HG03571 (cell line): ENCODE results near the gene RBP3.

Experiments used
- ATAC-seq: cut with Tn5 transposase; IDR thresholded peaks from one replicate; pipeline ENCODE4 v1.9.1; 2021; ENCODE audit not compliant: unreplicated experiment

RBP3 gene

GRCh38 chr10:47356708-47357107 is 8.5 kb downstream of the RBP3 start:
- no peak for ATAC-seq

DNA sequence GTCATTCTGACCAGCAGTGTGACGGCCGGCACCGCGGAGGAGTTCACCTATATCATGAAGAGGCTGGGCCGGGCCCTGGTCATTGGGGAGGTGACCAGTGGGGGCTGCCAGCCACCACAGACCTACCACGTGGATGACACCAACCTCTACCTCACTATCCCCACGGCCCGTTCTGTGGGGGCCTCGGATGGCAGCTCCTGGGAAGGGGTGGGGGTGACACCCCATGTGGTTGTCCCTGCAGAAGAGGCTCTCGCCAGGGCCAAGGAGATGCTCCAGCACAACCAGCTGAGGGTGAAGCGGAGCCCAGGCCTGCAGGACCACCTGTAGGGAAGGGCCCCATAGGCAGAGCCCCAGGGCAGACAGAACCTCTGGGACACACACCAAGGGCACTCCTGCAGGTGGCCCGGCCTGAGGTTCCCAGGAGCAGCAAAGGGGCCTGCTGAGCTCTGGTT is 9.0 kb downstream of the RBP3 start:
- ATAC-seq, result no peak

DNA sequence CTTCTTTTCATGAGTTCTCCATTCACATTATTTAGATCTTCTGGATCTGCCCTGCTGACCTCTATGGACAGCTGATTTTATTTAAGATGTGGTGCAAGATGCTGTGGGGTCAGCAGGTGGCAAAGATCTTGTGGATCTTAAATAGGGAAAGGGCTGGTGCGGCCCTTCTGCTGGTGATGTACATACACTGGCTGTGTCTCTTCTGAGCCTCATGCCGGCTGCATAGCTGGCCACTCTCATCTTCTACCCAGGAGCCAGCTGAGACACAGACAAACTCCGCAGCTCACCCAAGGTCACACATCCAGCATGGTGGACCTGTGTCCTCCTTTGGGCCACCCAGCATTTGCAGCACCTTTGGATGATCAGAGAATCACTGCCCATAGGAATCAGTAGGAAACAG is 9.7 kb downstream of the RBP3 start:
- no peak for ATAC-seq

DNA sequence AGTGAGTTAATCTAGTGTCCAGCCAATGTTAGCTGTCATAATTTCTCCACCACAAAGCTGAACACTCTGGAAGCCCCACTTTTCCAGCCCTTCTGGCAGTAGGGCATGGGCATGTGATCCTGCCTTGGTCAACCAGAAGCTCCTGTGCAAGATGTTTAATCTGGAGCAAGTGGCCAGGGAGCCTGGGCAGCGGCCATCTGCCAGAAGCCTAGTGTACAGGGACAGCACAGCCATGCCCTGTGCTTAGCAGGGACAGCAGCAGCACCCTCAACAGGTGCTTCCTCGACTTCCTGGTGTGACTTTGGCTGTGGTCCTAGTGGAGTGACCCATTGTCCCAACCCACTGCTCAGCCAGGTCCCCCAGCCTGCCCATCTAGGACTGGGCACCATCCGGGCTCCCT is 10.3 kb downstream of the RBP3 start:
- no peak for ATAC-seq

- ATAC-seq, result no peak
These were observed 10.9 kb downstream of the RBP3 start for GRCh38 chr10:47359101-47359500.

DNA sequence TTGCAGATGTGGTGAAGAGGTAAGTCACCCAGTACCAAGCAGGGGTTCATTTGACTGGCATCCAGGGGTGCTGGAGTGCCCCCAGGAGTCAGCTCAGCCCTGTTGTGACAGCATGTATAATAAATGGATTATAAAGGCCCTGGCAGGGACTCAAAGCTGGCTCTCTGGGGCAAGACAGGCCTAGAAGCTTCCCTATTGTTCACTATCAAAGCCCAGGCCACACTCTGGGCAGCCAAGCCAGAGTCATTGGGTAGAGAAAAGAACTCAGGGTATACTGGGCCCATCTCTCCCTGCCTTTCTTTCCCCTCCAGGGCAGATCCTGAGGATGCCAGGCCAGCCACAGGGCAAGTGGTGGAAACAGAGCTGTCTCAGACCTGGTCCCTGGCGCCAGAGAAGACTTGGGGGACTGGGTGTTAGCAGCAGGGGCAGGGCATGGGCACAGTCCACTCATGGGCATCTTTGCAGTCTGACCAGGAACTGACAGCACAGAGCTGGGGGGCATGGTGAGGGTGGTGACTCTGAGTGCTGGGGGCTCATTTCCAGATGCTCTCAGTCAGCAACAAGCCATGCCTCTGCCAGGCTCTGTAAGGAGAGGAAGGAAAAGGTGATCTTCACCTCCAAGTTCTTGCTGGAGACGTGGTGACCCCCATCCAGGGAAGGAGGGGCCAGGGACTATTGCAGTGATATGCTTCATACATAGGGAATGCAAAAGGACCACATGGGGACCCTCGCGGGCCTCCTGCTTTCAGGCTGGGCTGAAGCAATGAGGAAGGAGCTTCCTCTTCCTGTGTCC is 11.7 kb downstream of the RBP3 start:
- no peak for ATAC-seq

- no peak for ATAC-seq
These were observed 12.4 kb downstream of the RBP3 start for GRCh38 chr10:47360419-47361040.

- ATAC-seq, result no peak
These were observed 13.1 kb downstream of the RBP3 start for GRCh38 chr10:47361293-47361692.

DNA sequence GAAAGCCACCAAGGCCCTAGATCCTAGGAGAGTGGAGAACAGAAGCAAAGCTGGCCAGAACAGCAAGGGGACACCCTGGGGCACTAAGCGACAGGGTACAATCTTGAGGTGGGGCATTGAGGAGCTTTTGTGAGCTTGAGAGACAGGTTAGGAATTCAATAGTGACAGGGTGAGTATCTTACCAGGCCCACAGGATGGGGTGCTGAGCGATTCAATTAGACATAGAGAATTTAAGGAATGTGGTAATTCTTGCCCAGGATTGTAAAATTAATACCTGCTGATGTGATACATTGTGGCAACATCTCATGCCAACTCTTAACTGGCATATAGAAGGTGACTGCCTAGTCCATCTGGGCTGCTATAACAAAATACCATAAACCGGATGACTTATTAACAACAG is 14.0 kb downstream of the RBP3 start:
- no peak for ATAC-seq

DNA sequence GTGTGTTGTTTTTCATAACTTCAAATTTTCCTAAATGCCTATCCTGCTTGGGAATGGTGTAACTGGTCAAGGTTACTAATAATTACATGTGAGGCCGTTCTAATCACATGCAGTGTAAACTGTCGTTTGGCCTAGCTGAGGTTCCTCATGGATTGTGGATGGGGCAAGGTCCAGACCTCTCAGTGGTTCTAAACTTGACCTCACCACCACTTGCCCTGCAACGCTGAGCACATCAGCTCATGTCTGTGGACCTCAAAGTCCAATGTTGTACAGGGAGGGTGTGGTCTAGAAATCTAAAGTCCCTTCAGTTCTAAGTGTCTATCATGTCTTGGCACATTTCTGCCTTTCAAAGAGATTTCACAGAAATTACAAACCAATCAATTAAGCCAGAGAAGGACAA is 15.6 kb downstream of the RBP3 start:
- ATAC-seq, result no peak

GRCh38 chr10:47364366-47364765 is 16.2 kb downstream of the RBP3 start:
- ATAC-seq, result no peak

DNA sequence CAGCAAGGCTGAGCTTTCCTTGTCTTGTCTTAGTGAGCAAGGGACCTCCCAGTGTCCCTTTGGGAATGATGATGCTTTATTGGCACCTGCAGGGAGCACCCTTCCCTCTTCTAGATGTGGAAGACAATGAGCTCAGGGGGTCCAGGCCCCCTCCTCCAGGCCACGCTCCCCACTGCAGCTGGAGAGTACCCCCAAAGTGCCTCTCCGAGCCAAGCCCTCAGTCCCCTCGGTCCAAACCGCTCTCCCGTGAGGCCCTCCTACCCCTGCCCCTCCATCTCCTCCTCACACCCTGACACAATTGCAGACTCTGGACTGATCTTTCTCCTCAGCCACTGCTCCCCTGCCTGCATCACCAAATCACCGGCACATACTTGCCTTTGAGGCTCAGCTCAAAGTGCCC is 16.7 kb downstream of the RBP3 start:
- ATAC-seq, result no peak

GRCh38 chr10:47365431-47366180 is 17.4 kb downstream of the RBP3 start:
- no peak for ATAC-seq

DNA sequence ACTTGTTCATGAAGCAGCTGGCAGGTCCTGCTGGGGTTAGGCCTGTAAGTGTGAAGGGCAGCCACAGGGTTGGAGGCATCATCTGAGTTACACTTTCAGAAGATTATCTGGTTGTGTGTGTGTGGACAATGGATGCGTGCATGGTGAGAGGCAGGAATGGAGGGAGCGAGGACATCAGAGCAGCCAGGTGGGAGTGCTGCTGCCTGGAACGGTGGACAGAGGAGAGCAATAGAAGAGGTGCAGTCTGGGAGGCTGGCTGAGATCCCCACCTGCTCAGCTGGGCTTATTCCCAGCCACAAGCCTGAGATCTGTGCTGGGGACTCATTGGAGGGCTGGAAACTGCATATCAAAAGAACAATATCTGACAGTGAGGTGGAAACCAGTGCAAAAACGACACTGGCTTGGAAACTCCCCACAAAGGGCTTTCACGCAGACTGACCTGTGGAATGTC is 18.0 kb downstream of the RBP3 start:
- ATAC-seq, result no peak

DNA sequence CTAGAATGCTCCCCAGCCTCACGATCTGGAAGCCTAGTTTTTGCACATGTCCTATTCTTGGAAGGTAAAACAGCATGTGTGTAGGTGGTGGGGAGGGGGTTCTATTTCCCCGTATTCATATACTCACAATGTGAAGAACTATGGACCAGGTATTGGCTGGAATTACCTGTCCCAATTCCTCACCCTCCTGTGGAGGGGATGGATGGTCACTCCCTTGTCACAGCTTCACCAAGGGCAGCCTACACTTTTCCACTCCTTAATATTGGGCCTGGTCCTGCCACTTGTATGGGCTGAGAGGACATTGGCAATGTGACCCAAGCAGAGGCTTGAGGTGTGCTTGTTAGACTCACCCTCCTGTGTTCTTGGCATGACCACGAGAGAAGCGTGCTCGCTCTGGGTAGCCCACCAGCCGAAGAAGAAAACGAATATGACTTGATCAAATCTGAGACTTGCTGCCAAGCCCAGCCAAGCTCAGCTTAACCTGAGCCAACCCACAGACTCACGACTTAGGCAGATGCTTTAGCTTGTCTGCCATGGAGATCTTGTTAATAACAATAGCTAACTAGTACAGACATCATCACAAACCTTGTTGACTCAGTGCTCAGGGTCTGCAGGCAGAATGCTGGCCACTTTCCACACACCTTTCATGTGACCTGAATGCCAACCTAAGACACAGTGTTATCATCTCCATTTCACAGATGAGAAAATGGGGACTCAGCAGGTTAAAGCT is 18.7 kb downstream of the RBP3 start:
- ATAC-seq, result no peak

- no peak for ATAC-seq
These were observed 19.5 kb downstream of the RBP3 start for GRCh38 chr10:47367646-47368045.

DNA sequence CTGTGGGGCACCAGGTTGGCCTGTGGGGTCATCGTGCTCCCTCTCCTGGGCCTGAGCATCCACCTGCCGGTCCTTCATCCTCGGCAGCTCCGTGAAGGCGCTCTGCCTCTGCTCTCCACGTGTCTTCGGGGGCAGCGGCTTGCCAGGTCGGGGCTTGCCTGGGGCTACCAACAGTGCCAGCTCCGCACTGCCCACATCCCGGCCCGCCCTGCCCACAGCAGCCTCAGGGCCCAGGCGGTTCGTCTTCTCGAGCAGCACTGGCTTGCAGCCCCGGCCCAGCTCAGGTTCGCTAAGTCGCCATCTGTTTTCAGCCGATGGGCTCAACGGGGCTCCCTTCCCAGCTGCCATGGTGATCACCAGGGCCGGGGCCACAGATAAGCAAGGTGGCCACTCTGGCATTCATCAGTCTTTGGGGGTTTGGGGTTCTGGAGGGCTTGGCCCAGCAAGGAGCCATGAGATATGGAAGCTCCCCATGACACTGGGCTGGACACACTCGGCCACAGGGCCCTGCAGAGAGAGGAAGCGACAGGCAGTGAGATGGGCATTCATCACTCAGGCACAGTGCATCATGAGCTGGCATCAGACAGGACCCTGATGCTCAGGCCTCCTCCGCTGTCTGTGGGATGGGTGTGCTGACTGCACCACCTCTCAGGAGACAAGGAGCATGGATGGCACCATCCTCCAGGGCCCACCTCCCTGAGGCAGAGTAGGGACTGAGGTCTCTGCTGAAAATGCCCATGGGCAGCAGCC is 20.4 kb downstream of the RBP3 start:
- no peak for ATAC-seq

GRCh38 chr10:47369251-47369894 is 21.2 kb downstream of the RBP3 start:
- no peak for ATAC-seq

DNA sequence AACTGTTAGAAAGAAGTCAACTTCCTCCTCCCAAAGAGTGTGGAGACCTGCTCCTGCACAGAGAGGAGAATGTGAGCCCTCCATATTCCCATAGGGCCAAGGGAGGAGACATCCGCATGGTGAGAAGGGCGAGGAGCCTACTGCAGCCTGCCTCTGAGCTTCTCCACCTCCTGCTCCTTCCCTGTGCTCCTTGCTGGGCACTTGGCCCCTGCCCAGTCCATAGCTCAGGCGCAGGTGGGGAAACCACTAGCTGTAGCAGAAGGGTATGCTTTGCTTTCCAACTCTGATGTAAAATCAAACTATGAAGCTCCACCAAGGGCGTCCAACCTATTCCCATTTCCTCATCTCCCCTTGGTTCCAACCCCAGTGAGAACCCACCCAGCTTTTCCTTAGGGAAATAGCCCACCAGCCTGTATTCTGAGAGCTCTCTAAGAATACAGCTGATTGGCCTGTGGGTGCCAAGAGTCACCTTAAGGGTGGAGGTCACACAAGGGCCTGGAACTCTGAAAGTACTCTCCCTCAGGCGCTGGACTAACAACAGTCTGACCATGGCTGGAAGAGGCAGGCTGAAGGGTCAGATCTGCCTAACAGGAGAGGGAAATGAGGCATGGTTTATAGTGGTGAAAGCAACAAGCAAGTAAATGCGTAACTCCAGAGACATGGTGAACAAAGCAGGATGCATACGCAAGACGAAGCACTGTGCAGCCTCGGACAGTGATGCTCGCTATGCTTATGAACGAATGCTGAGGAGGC is 22.0 kb downstream of the RBP3 start:
- ATAC-seq, result no peak
